ENCODE measurements around the gene RWDD2A.

DNA sequence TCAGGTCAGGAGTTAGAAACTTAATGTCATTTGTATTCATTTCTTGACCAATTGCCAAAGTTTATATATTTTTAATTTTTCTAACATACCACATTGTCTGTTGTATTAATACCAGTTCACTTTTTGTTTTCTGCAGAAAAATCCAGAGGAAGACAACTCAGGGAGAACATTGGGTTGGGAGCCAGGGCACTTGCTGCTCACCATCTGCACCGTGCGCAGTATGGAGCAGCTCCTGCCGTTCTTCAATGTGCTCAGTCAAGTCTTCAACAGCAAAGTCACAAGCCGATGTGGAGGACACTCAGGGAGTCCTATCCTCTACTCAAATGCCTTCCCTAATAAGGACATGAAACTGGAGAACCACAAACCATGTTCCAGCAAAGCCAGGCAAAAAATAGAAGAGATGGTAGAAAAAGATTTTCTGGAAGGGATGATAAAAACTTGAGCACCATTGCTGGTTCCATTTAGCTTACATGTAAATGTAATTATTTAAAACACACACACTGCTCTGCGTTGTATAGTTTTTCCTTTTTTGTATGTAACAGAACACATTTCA, 25.4 kb upstream of the RWDD2A start:
- TF ChIP-seq, protein P1, sequence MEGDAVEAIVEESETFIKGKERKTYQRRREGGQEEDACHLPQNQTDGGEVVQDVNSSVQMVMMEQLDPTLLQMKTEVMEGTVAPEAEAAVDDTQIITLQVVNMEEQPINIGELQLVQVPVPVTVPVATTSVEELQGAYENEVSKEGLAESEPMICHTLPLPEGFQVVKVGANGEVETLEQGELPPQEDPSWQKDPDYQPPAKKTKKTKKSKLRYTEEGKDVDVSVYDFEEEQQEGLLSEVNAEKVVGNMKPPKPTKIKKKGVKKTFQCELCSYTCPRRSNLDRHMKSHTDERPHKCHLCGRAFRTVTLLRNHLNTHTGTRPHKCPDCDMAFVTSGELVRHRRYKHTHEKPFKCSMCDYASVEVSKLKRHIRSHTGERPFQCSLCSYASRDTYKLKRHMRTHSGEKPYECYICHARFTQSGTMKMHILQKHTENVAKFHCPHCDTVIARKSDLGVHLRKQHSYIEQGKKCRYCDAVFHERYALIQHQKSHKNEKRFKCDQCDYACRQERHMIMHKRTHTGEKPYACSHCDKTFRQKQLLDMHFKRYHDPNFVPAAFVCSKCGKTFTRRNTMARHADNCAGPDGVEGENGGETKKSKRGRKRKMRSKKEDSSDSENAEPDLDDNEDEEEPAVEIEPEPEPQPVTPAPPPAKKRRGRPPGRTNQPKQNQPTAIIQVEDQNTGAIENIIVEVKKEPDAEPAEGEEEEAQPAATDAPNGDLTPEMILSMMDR (IDR thresholded peaks at IDR 0.05), result no peak
- TF ChIP-seq POLR2A (IDR thresholded peaks at IDR 0.05), result no peak
